DND-41 (cell line): Measurements from ENCODE around the gene TRIM24.

Experiments
- EZH2 ChIP-seq: IDR thresholded peaks from 3 replicates; pipeline ENCODE4 v1.6.1; 2012; ENCODE audit warnings: borderline replicate concordance, low read depth, mild to moderate bottlenecking, moderate library complexity, low read length, inconsistent platforms; ENCODE audit not compliant: severe bottlenecking
- TF ChIP-seq, protein P1 (sequence below): IDR thresholded peaks from 2 replicates; pipeline ENCODE4 v1.5.1; 2012; ENCODE audit warnings: borderline replicate concordance, low read length, moderate library complexity, mild to moderate bottlenecking; ENCODE audit not compliant: poor library complexity, severe bottlenecking; ENCODE audit errors: extremely low read depth

GRCh38 chr7:138506764-138507163 is 46.7 kb downstream of the TRIM24 start:
- TF ChIP-seq, protein P1, sequence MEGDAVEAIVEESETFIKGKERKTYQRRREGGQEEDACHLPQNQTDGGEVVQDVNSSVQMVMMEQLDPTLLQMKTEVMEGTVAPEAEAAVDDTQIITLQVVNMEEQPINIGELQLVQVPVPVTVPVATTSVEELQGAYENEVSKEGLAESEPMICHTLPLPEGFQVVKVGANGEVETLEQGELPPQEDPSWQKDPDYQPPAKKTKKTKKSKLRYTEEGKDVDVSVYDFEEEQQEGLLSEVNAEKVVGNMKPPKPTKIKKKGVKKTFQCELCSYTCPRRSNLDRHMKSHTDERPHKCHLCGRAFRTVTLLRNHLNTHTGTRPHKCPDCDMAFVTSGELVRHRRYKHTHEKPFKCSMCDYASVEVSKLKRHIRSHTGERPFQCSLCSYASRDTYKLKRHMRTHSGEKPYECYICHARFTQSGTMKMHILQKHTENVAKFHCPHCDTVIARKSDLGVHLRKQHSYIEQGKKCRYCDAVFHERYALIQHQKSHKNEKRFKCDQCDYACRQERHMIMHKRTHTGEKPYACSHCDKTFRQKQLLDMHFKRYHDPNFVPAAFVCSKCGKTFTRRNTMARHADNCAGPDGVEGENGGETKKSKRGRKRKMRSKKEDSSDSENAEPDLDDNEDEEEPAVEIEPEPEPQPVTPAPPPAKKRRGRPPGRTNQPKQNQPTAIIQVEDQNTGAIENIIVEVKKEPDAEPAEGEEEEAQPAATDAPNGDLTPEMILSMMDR = no peak
- no peak for TF ChIP-seq EZH2
